A172 (cell line): Measurements from ENCODE around the gene TIMP3. TPM values are rescaled to one million over a fixed set of nuclear protein-coding genes. Genes with fewer than 3 reads are reported as not detected.
A peak's percentile ranks its signal among the peaks of the same experiment; 100 is the strongest.
"Not testable (repeated sequence)": the region's sequence is repeated elsewhere in the genome, so short reads cannot be mapped to it uniquely, and the experiment has no call there.

ENCODE experiments used
- DNase-seq: peaks from one replicate; pipeline ENCODE4 v3.0.0-alpha.2; 2015; ENCODE audit warnings: low spot score
- total RNA-seq: library from RNA; depleted of rRNA; stranded (reverse); fragments of >200 nt; shearing (Covaris generic); gene quantifications from 2 replicates; pipeline ENCODE4 v1.2.3, GENCODE V29; 2014

The TIMP3 gene
- total RNA-seq, 1 experiment from 2014 or later = 17.6 TPM

DNA sequence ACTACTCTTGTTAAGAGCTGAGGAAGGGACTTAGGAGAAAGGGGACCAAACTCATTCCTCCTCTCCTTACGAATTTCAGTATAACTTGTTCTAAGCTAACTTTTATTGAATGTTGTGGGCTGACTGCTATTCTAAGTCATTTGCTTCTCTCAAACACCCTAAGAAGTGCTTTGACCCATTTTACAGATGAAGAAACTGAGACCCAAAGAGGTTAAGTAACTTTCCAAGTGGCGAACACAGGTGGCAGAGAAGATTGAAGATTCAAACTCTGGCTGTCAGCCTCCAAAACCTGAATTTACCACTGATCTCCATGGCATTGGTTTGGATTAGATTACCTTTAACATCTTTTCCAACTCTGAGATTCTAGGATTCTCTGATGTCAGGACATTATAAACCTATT, 52.2 kb downstream of the TIMP3 start:
- DNase-seq = no peak

GRCh38 chr22:32854351-32854804, 52.9 kb downstream of the TIMP3 start:
- DNase-seq = no peak

GRCh38 chr22:32855045-32855756, 53.7 kb downstream of the TIMP3 start:
- DNase-seq = no peak

GRCh38 chr22:32858121-32858703, 56.7 kb downstream of the TIMP3 start:
- DNase-seq = no peak

GRCh38 chr22:32858957-32859356, 57.5 kb downstream of the TIMP3 start:
- no peak for DNase-seq

GRCh38 chr22:32859743-32860142, 58.2 kb downstream of the TIMP3 start:
- DNase-seq = no peak

DNA sequence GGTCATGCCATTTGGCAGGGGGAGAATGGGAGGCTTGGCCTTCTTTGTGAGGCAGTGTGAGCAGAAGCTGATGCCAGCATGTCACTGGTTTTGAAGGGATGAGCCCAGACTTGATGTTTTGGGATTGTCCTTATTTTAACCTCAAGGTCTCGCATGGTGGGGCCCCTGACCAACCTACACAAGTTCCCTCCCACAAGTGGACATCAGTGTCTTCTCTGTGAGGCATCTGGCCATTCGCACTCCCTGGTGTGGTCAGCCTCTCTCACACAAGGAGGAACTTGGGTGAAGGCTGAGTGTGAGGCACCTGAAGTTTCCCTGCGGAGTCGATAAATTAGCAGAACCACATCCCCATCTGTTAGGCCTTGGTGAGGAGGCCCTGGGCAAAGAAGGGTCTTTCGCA, 59.8 kb downstream of the TIMP3 start:
- no peak for DNase-seq

- DNase-seq = no peak
These were observed 60.6 kb downstream of the TIMP3 start for GRCh38 chr22:32862083-32862482.

DNA sequence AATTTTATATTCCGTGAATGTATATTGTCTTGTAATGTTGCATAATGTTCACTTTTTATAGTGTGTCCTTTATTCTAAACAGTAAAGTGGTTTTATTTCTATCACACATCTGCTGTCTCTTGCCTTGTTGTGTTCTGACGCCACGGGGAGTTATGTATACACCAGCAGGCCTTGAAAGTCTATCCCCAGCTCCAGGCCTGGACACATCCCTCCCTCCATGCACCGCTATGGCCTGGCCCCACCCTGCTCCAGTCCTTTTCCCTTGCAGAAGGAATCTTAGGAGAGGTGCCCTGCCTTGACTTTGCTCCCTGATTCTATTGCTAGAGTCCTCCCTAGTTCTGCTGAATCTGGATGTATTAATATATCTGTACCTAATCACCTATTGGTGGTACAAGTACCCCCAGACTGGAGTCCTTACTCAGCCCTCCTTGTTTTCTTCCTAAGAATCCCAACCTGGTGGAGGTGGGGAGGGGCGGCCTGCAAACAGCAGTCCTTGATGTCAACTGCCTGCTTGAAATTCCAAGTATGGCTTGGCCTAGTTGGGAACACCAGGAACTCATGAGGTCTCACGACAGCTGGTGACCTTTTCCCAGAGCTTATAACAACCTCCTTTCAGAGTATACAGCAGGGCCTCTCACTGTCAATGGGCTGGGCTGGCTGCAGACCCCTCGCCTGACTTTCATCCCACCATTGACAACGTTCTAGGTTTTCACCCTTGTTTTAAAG, 61.6 kb downstream of the TIMP3 start:
- no peak for DNase-seq

GRCh38 chr22:32864041-32864440, 62.5 kb downstream of the TIMP3 start:
- no peak for DNase-seq

GRCh38 chr22:32864596-32864995, 63.1 kb downstream of the TIMP3 start:
- no peak for DNase-seq

DNA sequence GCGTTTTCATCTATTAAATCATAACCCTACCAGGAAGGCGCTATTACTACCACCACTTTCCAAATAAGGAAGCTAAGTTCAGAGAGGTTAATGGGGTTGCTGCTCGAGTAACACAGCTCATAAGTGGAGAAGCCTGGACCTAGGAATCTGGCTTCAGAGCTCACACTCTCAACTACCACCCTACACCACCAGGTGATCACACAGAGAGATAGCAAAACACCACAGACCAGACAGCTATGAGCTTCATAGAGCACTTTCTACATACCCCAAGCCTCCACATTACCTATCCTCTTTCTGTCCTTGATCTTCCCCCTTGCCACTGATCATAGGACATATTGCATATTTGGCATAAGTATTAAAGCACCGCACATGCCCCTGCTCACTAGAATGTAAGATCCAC, 65.4 kb downstream of the TIMP3 start:
- no peak for DNase-seq

- DNase-seq = no peak
These were observed 67.4 kb downstream of the TIMP3 start for GRCh38 chr22:32868946-32869345.

- no peak for DNase-seq
These were observed 69.0 kb downstream of the TIMP3 start for GRCh38 chr22:32870474-32870873.

GRCh38 chr22:32873604-32874003, 72.1 kb downstream of the TIMP3 start:
- not testable (repeated sequence) for DNase-seq

- no peak for DNase-seq
These were observed 72.9 kb downstream of the TIMP3 start for GRCh38 chr22:32874385-32874784.

DNA sequence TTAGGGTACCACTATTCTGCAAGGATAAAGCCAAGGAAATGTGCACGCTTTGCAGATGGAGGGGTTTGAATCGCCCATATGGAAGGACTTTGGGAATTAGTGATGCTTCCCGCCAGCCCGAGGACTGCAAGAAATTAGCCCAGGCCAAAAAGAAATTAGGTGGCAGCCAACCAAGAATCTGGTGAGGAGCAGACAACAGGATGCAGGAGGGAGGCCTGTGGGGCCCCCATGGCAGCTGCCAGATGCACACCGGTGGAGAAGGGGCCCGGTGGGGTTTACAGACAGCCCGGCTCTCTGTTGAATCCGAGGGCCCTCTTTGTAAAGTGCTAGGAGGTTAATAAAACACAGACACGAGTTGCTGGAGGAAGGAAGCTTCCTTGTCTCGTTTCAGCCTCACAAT, 73.5 kb downstream of the TIMP3 start:
- no peak for DNase-seq

- no peak for DNase-seq
These were observed 75.0 kb downstream of the TIMP3 start for GRCh38 chr22:32876516-32876915.

- no peak for DNase-seq
These were observed 75.7 kb downstream of the TIMP3 start for GRCh38 chr22:32877196-32877595.

- no peak for DNase-seq
These were observed 78.0 kb downstream of the TIMP3 start for GRCh38 chr22:32879550-32879949.

DNA sequence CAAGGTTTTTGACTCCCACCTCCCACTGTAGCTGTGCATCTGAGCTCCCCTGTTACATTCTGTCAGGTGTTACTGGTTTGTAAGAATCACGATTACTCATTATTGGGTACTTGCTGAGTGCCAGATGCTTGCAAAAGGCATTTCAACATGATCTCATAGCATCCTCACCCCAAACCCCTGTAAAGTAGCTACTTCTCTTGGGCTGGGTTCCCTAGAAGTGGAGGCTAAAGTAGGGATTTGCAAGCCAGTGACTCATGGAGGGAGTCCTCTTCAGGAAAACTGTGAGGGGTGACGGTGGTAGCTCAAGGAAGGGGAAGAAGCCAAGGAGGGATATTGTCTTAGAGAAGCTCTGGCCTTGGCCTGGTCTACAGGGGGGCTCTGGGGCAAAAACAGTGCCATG, 78.6 kb downstream of the TIMP3 start:
- DNase-seq = peak; percentile 44

DNA sequence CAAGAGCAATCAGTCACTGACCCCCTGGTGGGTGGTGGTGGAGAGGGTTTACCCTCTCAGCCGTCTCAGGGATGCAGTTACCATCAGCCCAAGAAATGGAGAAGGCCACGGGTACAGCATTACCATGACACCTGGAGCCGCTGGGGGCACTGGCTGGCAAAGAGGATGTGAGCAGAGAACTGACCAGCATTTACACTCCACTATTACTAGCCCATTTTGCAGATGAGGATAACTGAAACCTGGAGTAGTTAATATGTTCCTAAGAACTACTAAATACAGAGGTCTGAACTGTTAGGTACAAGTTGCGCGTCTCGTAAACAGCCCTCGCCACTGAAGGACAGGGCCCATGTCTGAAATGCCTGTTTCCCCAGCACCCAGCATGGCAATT, 79.0 kb downstream of the TIMP3 start:
- no peak for DNase-seq
